GM19238 (cell line): ENCODE results near the gene PTPN13.
"Not testable (repeated sequence)": the region's sequence is repeated elsewhere in the genome, so short reads cannot be mapped to it uniquely, and the experiment has no call there.

Source experiments
- DNase-seq: peaks from one replicate; pipeline ENCODE4 v3.0.0; 2011; ENCODE audit warnings: low spot score; ENCODE audit not compliant: insufficient read length

Gene PTPN13

GRCh38 chr4:86718152-86718551 is 124.0 kb downstream of the PTPN13 start:
- no peak for DNase-seq

GRCh38 chr4:86719149-86719548 is 125.0 kb downstream of the PTPN13 start:
- DNase-seq: not testable (repeated sequence)

GRCh38 chr4:86720508-86721068 is 126.5 kb downstream of the PTPN13 start:
- DNase-seq: no peak

- DNase-seq: no peak
Observed at GRCh38 chr4:86721412-86721811, 127.3 kb downstream of the PTPN13 start.

DNA sequence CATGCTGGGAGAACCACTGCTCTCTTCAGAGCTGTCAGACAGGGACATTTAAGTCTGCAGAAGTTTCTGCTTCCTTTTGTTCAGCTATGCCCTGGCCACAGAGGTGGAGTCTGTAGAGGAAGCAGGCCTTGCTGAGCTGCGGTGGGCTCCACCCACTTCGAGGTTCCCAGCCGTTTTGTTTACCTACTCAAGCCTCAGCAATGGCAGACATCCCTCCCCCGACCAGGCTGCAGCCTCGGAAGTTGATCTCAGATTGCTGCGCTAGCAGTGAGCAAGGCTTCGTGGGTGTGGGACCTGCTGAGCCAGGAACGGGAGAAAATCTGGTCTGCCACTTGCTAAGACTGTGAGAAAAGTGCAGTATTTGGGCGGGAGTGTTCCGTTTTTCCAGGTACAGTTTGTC is 136.2 kb downstream of the PTPN13 start:
- DNase-seq: no peak

DNA sequence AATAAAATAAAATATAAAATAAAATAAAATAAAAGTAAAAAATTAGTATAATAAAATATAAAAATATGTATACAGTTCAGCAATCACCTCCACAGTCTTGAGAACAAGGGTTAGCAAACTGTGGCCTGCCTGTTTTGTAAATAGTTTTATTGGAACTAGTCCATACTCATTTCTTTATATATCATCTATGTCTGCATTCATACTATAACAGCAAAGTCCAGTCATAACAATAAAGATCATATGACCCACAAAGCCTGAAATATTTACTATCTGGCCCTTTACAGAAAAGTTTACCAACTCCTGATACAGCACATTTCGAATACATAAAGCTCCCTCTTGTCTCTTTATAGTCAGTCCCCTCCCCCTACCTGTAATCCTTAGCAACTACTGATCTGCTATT is 143.1 kb downstream of the PTPN13 start:
- DNase-seq: no peak

DNA sequence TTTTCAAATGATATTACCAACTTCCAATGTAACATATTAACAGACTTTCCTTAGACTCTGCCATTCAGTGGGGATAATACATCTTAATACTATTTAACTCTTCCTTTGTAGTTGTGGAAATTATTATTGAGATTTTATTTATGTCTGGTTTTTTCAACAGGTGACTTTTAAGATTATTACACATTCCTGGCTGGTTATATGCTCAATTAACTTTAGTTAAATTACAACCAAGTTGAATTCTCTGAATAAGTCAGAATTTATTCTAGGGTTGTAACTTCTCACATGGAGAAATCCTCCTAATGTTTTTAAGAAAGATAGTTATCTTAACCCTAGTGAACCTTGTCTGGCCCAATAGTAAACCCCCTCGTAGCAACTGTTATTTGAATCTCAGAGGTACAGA is 147.7 kb downstream of the PTPN13 start:
- DNase-seq: no peak

GRCh38 chr4:86744570-86744969 is 150.5 kb downstream of the PTPN13 start:
- no peak for DNase-seq

GRCh38 chr4:86749121-86749520 is 155.0 kb downstream of the PTPN13 start:
- no peak for DNase-seq

- DNase-seq: no peak
Observed at GRCh38 chr4:86755388-86755787, 161.3 kb downstream of the PTPN13 start.

GRCh38 chr4:86757468-86757867 is 163.4 kb downstream of the PTPN13 start:
- no peak for DNase-seq

GRCh38 chr4:86759298-86759697 is 165.2 kb downstream of the PTPN13 start:
- DNase-seq: no peak

DNA sequence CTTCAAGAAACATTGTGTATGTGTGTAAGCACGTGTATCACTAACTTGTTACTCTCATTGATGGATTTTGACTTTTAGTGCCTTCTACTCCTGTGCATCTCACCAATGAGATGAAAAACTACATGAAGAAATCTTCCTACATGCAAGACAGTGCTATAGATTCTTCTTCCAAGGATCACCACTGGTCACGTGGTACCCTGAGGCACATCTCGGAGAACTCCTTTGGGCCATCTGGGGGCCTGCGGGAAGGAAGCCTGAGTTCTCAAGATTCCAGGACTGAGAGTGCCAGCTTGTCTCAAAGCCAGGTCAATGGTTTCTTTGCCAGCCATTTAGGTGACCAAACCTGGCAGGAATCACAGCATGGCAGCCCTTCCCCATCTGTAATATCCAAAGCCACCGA is 168.5 kb downstream of the PTPN13 start:
- DNase-seq: no peak

GRCh38 chr4:86769794-86770193 is 175.7 kb downstream of the PTPN13 start:
- DNase-seq: no peak

- DNase-seq: no peak
Observed at GRCh38 chr4:86771141-86771540, 177.0 kb downstream of the PTPN13 start.

GRCh38 chr4:86775061-86775460 is 180.9 kb downstream of the PTPN13 start:
- DNase-seq: no peak

GRCh38 chr4:86778175-86778574 is 184.1 kb downstream of the PTPN13 start:
- DNase-seq: no peak

GRCh38 chr4:86788826-86789225 is 194.7 kb downstream of the PTPN13 start:
- no peak for DNase-seq

DNA sequence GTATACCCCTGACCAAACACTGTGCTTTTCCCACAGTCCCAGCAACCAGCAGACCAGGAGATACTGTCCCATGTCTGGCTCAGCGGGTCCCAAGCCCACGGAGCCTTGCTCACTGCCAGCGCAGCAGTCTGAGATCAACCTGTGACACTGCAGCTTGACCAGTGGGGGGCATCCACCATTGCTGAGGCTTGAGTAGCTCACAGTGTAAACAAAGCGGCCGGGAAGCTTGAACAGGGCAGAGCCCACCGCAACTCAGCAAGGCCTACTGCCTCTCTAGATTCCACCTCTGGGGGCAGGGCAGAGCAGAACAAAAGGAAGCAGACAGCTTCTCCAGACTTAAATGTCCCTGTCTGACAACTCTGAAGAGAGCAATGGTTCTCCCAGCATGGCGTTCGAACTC is 197.0 kb downstream of the PTPN13 start:
- DNase-seq: no peak

GRCh38 chr4:86809809-86810208 is 215.7 kb downstream of the PTPN13 start:
- DNase-seq: no peak

DNA sequence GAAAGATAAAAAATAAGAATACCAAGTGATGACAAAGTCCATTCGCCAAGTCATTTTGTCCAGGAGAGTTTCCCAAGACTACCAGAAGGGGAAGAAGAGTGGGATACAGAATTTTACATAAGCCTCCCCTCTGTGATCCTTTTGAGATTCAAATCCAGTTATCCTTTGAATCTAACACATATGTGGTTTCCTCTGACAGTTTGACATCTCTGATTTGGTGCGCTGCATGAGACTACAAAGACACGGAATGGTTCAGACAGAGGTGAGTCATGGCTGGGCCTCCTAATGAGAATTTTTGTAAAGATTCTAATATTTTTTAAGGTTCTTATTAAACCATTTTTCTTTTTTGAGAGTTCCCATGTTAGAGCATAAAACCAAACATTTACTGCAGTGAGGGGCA is 216.7 kb downstream of the PTPN13 start:
- DNase-seq: no peak

- no peak for DNase-seq
Observed at GRCh38 chr4:86815653-86816052, 221.5 kb downstream of the PTPN13 start.

DNA sequence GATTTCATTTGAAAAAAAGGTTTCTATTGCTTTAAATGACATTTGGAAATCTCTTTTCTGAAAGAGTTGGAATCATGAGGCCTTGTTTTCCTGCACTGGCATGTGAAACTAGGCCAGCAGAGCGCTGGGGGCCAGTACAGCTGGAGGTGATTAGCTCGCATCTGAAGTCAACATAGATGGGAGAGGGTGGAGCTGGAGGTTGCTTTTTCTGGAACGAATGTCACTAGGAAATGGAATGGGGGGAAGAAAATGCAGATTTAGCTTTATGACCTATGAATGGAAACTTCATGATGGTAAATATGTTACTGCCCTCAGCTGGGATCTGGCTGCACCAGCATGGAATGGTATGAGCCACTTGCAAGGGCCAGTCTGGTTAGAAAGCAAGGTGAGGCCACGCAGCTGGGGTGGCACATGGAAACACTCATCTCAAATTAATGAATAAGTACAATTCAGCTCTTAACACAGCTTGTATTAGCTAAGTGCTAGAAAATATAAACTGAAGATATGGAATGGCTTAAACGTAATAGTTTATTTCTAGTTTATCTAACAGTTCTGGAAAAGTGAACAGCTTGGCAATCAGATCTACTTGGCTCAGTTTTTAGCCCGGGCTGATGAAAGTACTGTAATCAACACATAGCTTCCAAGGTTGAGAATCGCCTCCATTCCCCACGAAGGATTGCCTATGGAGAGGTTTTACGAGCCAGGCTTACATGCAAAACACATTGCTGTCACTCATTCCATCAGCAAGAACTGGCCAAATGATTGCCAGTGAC is 222.6 kb downstream of the PTPN13 start:
- DNase-seq: no peak
